Body of pancreas (tissue), 4 donors: Measurements from ENCODE around the gene TMBIM1. TPM values are rescaled to one million over a fixed set of nuclear protein-coding genes. Genes with fewer than 3 reads are reported as not detected.

Experiments
- ATAC-seq: fragments of 150-250 bp; one replicate; pipeline ENCODE4 v1.9.1; 2016
- DNase-seq, 4 donors: peaks; one replicate each; pipeline ENCODE4 v3.0.0-alpha.2; 2019
- H3K27ac ChIP-seq, 4 donors: fragments of 200-600 bp; sonication (generic); 1 replicate in 3 of 4; 2 replicates in 1 of 4; pipeline versions ENCODE4 v1.5.1 to v1.6.1; 2016 to 2019; ENCODE audit warnings: mild to moderate bottlenecking in 1 of 4, mixed read lengths in 1 of 4, moderate library complexity in 1 of 4
- H3K27me3 ChIP-seq, 2 donors: fragments of 200-600 bp; sonication (generic); one replicate each; pipeline ENCODE4 v1.6.0; 2016; ENCODE audit warnings: mild to moderate bottlenecking in 1 of 2
- H3K36me3 ChIP-seq, 2 donors: fragments of 200-600 bp; sonication (generic); replicated peaks in 1 of 2; 2 replicates each; pipeline ENCODE4 v1.5.1; 2016; ENCODE audit warnings: low read depth in 2 of 2; ENCODE audit not compliant: insufficient read depth in 1 of 2
- H3K4me1 ChIP-seq: fragments of 200-600 bp; sonication (generic); one replicate; pipeline ENCODE4 v1.6.0; 2016
- H3K4me3 ChIP-seq, 2 donors: fragments of 200-600 bp; sonication (generic); 1 replicate in 1 of 2; 2 replicates in 1 of 2; pipeline ENCODE4 v1.5.1; 2016 to 2019
- H3K9me3 ChIP-seq, 3 donors: fragments of 200-600 bp; sonication (generic); 1 replicate in 2 of 3; 2 replicates in 1 of 3; pipeline ENCODE4 v1.5.1; 2016
- POLR2A ChIP-seq, 3 donors: fragments of 450-650 bp; IDR thresholded peaks; one replicate each; pipeline ENCODE4 v1.6.1; 2016; ENCODE audit warnings: antibody characterized with exemption in 3 of 3, mild to moderate bottlenecking in 2 of 3
- WGBS, 2 donors: methylation state at CpG; one replicate each; pipeline ENCODE4 v1.1.5; 2017; 5-methylcytosine and 5-hydroxymethylcytosine counted together
- intact Hi-C: fragments of 100-400 bp; cut with DNase I; formaldehyde crosslinking; loops from one replicate; pipeline ENCODE4 v1.15.1; 2023
- total RNA-seq, 2 donors: library from RNA; depleted of rRNA; stranded (reverse); fragments of >200 nt; gene quantifications; one replicate each; pipeline ENCODE4 v1.1.0, GENCODE V29; 2016
- TF ChIP-seq, protein P1 (sequence below), 7 experiments: fragments of 450-650 bp in 4 of 7; fragments of 200-600 bp in 3 of 7; sonication (generic) in 3 of 7; IDR thresholded peaks; one replicate each; pipeline ENCODE4 v1.5.1; 2016 to 2019; ENCODE audit warnings: antibody characterized with exemption in 7 of 7

The TMBIM1 gene
- total RNA-seq, 2 donors from 2014 or later = 125 to 148 TPM

DNA sequence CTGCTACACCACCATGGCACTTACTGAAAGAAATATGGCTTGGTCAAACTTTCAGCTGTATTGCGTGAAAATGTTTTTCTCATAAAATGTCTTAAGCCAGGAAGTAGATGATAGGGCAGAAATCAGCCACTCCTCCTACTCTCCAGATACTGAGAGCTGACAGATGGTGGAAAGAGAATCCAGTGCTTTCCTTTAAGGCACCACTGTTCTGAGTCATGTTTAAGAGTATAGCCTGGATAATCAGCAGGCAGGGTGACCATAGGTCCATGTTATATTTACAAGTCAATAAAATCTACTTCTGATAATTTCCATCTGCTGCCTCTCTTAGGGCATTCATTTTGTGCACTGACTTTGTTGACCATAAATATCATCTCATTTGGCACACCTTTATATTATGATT is 53.4 kb downstream of the TMBIM1 start:
- Histone ChIP-seq H3K27ac (no peak overlapping the region), H3K9me3 (no peaks in the 10 kb centered on the region), H3K4me3 (no peak overlapping the region), H3K27me3 (no peaks in the 10 kb centered on the region), H3K36me3 (peaks cover 12 to 16% of the 10 kb centered on the region in 2 donors), H3K4me1 (peaks cover 18% of the 10 kb centered on the region)
- DNase-seq (no peak), ATAC-seq (no peak)
- 91 to 94% methylated on average over 1 of the region's 1 CpG for WGBS, 2 donors
- intact Hi-C loops = no loop called here
- no peak for TF ChIP-seq POLR2A (IDR thresholded peaks at IDR 0.05)
- TF ChIP-seq, protein P1, sequence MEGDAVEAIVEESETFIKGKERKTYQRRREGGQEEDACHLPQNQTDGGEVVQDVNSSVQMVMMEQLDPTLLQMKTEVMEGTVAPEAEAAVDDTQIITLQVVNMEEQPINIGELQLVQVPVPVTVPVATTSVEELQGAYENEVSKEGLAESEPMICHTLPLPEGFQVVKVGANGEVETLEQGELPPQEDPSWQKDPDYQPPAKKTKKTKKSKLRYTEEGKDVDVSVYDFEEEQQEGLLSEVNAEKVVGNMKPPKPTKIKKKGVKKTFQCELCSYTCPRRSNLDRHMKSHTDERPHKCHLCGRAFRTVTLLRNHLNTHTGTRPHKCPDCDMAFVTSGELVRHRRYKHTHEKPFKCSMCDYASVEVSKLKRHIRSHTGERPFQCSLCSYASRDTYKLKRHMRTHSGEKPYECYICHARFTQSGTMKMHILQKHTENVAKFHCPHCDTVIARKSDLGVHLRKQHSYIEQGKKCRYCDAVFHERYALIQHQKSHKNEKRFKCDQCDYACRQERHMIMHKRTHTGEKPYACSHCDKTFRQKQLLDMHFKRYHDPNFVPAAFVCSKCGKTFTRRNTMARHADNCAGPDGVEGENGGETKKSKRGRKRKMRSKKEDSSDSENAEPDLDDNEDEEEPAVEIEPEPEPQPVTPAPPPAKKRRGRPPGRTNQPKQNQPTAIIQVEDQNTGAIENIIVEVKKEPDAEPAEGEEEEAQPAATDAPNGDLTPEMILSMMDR (IDR thresholded peaks at IDR 0.05) = no peak

DNA sequence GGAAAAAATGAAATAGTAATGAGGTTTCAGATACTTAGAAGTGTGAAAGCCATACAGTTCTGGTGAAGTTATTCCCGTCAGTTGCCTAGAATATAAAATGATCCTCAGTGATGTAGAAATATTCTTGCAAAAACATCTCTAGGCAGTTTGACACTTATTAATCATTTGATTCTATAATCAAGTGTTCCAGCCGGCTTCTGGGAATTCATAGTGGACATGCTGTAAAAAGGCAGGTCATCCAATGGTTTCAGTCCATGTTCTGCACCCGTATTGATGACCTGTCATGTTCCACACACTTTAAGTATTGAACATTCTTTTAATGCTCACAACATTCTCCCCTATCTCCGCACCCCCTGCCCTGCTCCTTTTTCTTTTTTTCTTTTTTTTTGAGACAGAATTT is 55.5 kb downstream of the TMBIM1 start:
- H3K9me3 ChIP-seq = no peaks in the 10 kb centered on the region
- H3K27ac ChIP-seq = no peak overlapping the region
- DNase-seq = no peak
- no peak overlapping the region for H3K4me3 ChIP-seq
- TF ChIP-seq, protein P1 (IDR thresholded peaks at IDR 0.05) = no peak
- no peak for TF ChIP-seq POLR2A (IDR thresholded peaks at IDR 0.05)
- H3K36me3 ChIP-seq = peaks cover 12 to 15% of the 10 kb centered on the region in 2 donors
- H3K4me1 ChIP-seq = peaks cover 26% of the 10 kb centered on the region
- H3K27me3 ChIP-seq = no peaks in the 10 kb centered on the region
- 87 to 98% methylated on average over 4 of the region's 4 CpGs for WGBS, 2 donors
- no peak for ATAC-seq
- intact Hi-C loops = no loop called here

DNA sequence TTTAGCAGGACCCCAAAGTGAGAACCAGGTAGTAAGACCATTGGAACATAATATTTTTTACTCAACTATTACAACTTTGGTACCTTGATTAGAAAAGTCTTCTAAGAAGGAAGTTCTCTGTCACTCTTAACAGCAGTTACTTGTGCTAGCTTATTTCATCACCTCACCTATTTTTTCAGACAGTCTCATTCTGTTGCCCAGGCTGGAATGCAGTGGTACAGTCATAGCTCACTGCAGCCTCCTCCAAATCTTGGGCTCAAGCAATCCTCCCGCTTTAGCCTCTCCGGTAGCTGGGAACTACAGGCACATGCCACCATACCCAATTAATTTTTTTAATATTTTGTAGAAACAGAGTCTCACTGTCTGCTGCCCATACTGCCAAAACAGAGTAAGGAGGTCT is 57.3 kb downstream of the TMBIM1 start:
- Histone ChIP-seq H3K9me3 (no peaks in the 10 kb centered on the region), H3K27me3 (no peaks in the 10 kb centered on the region), H3K36me3 (peaks cover 10 to 11% of the 10 kb centered on the region in 2 donors), H3K4me1 (peaks cover 44% of the 10 kb centered on the region), H3K4me3 (no peak overlapping the region), H3K27ac (peak overlapping the region in 2 of 4 donors; percentile 16 to 32)
- intact Hi-C loops = no loop called here
- no peak for ATAC-seq
- TF ChIP-seq, protein P1 (IDR thresholded peaks at IDR 0.05) = no peak
- TF ChIP-seq POLR2A (IDR thresholded peaks at IDR 0.05) = no peak
- no peak for DNase-seq
- 93 to 100% methylated on average over 2 of the region's 2 CpGs for WGBS, 2 donors

DNA sequence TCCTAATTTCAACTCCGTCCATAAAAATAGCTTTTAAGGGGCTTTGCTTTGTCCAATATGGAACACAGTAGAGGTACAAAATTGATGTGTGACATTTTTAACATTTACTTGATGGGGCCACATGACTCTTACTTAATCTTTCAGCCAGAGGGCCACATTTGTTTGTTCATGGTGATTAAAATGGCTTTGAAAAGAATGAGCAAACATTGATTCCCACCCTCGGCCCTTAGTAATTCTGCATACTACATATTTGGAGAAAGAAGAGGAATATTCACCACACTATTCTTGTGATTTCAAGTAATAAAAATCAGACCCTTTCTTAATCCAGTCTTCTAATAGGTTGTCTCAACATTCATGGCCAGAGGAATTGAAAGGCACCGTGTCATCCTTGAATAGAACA is 57.8 kb downstream of the TMBIM1 start:
- Histone ChIP-seq H3K4me3 (no peak overlapping the region), H3K9me3 (no peaks in the 10 kb centered on the region), H3K4me1 (peaks cover 49% of the 10 kb centered on the region), H3K27ac (peak overlapping the region in 2 of 4 donors; percentile 16 to 32), H3K36me3 (peaks cover 5 to 9% of the 10 kb centered on the region in 2 donors), H3K27me3 (no peaks in the 10 kb centered on the region)
- intact Hi-C loops = no loop called here
- no peak for DNase-seq
- WGBS, 2 donors = 21 to 25% methylated on average over 3 of the region's 3 CpGs
- ATAC-seq = no peak
- TF ChIP-seq, protein P1 (IDR thresholded peaks at IDR 0.05) = no peak
- no peak for TF ChIP-seq POLR2A (IDR thresholded peaks at IDR 0.05)

DNA sequence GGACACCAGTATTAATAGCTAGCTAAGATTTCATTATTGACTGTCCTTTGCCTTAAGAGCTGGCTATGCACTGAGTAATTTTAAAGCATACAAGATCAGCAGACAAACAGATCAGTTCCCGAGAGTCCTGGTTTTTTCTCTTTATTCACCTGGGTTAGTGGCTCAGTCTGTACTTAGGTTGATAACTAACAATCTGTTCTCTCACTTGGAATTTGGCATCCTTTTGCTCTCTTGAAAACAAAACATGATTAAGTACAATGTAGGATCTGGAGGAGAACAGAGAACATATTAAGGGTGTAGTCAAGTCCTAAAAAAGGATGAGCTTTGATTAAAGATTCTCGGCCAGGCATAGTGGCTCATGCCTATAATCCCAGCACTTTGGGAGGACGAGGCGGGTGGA is 58.8 kb downstream of the TMBIM1 start:
- TF ChIP-seq, protein P1 (IDR thresholded peaks at IDR 0.05) = no peak
- TF ChIP-seq POLR2A (IDR thresholded peaks at IDR 0.05) = no peak
- H3K27ac ChIP-seq = no peak overlapping the region
- peaks cover 0 to 4% of the 10 kb centered on the region in 2 donors for H3K36me3 ChIP-seq
- intact Hi-C loops = no loop called here
- no peaks in the 10 kb centered on the region for H3K27me3 ChIP-seq
- no peaks in the 10 kb centered on the region for H3K9me3 ChIP-seq
- H3K4me3 ChIP-seq = no peak overlapping the region
- no peak for DNase-seq
- ATAC-seq = no peak
- WGBS, 2 donors = 68 to 80% methylated on average over 4 of the region's 4 CpGs
- peaks cover 58% of the 10 kb centered on the region for H3K4me1 ChIP-seq
